Activated T-helper 1 cell treated with anti-CD3 and anti-CD28 coated beads, Interleukin-2, amount 50 U/mL, for 16 hours (primary cell): ENCODE measurements around the gene PMS2.
"Not testable (repeated sequence)": the region's sequence is repeated elsewhere in the genome, so short reads cannot be mapped to it uniquely, and the experiment has no call there.

Source experiments
- DNase-seq, 2 donors: peaks; one replicate each; pipeline ENCODE4 v3.0.0-alpha.2; 2020; ENCODE audit warnings: low read depth in 1 of 2, low spot score in 1 of 2

Gene PMS2

DNA sequence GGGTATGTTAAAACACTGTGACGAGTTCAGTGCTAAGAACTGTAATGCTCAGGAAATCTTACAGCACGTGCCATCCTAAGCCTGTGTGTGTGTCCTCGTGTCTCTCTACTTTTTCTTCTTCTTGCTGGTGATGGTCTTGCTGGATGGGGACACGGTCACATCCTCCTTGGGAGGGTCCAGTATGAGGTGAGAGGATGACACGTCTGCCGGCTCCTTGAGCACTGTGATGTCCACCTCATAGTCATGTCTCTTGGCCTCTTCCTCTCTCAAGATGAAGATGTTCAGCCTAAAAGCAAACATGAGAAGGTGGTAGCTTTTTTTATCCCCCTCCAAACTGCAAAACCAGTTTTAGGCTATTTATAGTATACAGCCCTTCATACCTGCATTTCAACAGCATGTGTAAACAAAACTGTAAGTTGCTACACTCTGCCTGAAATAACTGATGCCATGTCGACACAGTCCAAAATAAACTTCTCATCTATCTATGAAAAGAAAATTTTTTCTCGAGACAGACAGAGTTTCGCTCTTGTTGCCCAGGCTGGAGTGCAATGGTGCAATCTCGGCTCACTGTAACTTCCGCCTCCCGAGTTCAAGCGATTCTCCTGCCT lies 82.5 kb downstream of the PMS2 start:
- DNase-seq: not testable (repeated sequence)

DNA sequence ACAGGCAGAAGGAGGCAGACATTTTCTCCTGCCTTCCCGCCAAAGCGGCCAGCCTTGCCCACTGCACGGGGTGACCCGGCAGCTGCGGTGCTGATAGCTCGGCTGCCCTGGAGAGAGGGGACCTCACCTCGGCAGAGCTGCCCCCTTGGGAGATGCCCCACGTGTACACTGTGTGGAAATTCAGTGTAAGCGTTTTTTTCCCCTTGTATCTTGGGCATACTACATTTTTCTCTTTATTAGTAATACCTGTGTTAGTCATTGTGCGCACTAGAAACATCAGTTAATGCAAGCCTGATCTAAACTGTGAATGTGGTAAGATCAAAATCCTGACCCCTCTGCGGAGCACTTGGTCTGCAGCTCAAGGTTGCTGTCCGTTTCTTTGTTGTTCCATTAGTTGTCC lies 84.2 kb downstream of the PMS2 start:
- DNase-seq: not testable (repeated sequence)

DNA sequence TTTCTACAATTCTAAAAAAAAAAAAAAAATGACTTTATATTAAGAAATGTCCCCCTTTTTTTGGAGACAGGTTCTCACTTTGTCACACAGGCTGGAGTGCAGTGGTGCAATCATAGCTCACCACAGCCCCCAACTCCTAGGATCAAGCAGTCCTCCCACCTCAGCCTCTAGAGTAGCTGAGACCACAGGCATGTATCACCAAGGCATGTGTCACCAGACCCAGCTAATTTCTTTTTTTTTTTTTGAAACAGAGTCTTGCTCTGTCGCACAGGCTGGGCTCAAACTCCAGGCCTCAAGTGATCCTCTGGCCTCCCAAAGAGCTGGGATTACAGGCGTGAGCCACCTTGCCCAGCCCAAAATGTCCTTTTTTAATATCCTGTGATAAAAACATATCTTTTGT lies 84.7 kb downstream of the PMS2 start:
- not testable (repeated sequence) for DNase-seq
